Measurements from ENCODE around the gene NBPF3.

GRCh38 chr1:21511579-21512522 lies 71.9 kb downstream of the NBPF3 start:
- no peak for TF ChIP-seq CTCF (conservative IDR thresholded peaks at IDR 0.05; ENCODE audit: low read length)
- no peak for TF ChIP-seq EZH2phosphoT487 (IDR thresholded peaks at IDR 0.05; ENCODE audit: borderline replicate concordance, low read depth, low read length)

All from OCI-LY7 (cell line).